ENCODE measurements around the gene SLC35F1.
"Not testable (repeated sequence)": the region's sequence is repeated elsewhere in the genome, so short reads cannot be mapped to it uniquely, and the experiment has no call there.

Gene SLC35F1

DNA sequence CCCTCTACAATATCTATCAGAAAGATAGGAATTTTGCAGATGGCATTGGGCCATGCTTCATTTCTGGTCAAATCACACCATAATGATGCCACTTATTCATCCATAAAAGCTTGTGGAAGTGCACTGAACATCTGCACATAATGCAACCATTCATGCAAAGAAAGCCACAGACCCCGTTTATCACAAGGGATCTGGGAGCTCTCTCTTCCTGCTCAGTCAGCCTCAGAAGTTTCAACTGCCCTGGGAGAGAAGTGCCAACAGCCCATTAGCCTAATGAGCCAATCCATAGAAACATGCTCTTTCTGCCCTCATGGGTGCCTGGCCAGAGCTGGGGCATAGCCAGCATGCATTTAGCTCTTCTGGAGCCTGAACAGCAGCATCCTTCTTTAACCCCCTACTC is 85.8 kb downstream of the SLC35F1 start:
- DNase-seq (ENCODE audit: low read depth), result no peak

DNA sequence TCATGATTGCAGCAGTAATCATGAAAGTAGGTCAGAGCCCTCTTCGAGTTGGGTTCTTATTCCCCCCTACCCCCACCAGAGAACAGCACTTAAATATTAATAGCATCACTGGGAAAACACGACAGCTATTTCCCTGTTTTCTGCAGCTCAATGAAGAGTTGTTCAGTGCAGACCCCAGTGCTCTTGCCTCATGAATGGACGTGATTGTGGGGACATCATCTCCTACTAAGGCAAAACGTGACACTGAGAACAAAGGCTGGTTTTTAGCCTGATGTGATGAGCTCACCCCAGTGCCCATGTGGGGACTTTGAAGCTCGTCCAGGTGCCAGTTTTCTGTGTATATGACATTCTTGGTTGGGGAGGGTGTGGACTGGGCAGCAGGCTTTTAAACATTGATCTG is 105.9 kb downstream of the SLC35F1 start:
- no peak for DNase-seq (ENCODE audit: low read depth)

DNA sequence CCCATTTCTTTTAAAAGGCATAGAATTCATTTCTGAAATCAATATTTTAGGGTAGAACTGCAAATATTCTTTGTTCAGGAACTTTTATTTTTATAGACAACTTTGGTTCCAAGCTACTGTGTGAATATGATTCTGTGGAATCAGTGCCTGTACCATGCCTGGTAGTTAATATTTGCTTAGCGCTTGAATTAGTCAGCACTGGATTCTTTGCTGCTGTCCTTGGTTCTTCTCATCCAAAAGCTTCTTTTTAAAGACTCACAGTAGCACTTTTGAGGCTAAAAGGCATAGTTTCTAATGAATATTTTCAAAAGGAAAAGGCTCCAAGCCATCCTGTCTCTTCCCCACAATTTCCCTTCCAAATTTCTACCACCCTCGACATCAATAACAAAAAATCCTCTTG is 109.5 kb downstream of the SLC35F1 start:
- no peak for DNase-seq (ENCODE audit: low read depth)

DNA sequence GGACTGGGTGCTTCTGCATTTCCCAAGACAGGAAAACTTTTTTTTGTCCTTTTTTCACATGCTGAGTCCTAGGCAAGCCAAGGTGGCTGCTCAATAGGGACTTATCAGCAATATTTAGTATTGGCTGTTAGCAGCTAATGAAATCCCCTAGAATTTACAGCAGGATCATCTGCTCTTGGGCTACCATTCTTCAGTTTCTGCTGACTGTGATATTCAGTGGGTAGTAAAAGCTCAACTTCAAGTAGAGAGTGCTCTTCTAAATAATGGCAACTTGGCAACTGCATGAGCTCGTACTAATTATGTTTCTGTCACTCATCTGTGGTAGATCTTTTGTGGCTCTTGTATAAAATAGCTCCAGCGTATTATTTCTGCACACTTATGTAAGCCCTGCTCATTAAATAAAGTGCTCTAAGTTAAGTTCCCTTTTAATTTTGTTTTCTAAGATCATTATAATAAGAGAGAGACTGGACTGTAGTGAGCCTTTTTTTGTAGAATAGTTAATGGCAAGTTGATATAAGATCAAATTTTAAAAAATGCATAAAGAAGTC is 110.3 kb downstream of the SLC35F1 start:
- DNase-seq (ENCODE audit: low read depth), result no peak

DNA sequence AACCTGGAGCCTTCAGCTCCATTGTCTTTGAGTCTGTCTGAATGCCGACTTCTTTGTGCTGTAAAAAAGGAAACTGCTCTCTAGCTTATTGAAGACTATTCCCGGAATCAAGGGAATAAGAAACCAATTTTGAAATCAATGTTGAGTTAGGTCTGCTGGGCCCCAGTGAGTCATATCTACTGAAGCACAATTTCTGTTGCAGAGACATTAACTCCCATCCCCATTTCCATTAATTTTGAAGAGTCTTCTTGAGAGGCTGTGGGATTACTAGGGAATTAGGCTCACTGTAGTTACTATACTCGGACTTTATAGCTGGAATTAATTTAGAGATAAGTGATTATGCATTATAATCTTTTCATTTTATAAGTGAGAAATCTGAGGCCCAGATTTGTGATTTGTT is 116.7 kb downstream of the SLC35F1 start:
- DNase-seq (ENCODE audit: low read depth), result no peak

DNA sequence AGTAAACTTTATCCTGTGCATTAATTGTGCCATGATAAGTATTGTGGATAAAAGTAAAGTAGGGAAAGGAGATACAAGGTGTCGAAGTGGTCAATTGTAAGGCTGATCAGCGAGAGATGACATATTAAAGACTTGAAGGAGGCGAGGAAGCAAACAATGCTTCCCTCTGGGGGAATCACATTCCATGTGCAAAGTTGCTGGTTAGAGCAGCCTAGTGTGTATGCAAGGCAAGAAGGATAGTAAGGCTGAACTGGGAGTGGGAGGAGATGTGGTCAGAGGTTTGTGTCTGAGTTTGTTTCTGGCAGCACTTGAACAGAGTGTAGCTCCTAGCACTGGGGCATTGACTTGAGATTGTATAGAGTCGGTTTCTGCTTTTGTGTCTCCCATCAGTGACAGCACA is 122.9 kb downstream of the SLC35F1 start:
- no peak for DNase-seq (ENCODE audit: low read depth)

DNA sequence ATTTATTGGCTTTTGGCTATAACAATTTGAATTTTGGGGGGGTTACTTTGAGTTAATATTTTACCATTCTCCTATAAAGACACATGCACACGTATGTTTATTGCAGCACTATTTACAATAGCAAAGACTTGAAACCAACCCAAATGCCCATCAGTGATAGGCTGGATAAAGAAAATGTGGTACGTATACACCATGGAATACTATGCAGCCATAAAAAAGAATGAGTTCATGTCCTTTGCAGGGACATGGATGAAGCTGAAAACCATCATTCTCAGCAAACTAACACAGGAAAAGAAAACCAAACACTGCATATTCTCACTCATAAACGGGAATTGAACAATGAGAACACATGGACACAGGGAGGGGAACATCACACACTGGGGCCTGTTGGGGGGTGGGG is 130.4 kb downstream of the SLC35F1 start:
- not testable (repeated sequence) for DNase-seq (ENCODE audit: low read depth)

DNA sequence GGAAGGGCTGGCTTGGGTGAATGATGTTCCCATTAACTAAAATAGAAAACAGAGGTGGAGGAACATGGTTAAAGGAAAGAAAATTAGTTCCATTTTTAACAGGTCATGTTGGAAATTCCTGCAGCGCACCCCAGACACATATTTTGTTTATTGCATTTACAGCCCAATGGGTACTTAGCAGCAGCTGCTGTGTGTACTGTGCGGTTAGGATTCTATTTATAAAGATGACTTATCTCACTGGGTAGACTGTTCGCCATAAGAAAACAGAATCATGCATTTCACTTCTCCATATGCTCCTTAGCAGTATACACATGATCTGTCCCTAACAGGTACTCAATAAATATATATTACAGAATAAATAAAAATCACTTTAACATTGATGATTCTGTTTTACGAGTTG is 135.8 kb downstream of the SLC35F1 start:
- DNase-seq (ENCODE audit: low read depth), result no peak

DNA sequence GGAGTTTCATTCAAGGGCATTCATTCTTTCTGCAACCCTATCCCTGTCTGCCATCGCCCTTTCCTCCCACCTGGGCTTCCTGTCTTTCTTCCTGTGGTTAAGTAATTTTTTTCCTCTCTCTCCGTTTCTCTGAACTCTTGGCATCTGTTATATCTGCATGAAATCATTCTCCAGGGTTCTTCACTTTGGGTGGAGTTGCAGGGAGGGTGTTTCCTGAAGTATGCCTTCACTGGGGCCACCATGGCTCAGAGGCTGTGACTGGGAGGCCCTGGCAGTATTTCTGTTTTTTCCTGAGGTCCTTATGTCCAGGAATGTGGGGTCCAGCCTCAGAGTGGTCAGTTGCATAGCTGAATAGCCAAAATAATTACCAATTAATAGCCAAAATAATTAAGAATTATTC is 137.2 kb downstream of the SLC35F1 start:
- DNase-seq (ENCODE audit: low read depth), result no peak

DNA sequence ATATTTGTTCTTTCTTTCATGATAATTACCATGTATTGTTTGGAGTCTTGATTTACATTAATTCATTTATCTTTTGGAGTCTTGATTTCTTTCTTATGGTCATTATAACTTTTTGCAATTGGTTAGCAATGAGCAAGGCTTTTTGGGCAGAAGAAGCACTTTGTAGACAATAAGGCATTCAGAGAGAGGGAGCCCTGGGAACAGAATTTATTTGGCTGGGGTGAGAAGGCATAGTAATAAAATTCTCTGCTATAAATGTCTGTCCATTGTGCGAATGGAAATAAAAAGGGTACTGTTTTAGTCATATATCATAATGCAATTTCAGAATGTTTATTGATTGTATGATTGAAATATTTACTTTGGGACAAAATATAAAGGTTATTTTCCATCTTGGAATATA is 147.0 kb downstream of the SLC35F1 start:
- no peak for DNase-seq (ENCODE audit: low read depth)

DNA sequence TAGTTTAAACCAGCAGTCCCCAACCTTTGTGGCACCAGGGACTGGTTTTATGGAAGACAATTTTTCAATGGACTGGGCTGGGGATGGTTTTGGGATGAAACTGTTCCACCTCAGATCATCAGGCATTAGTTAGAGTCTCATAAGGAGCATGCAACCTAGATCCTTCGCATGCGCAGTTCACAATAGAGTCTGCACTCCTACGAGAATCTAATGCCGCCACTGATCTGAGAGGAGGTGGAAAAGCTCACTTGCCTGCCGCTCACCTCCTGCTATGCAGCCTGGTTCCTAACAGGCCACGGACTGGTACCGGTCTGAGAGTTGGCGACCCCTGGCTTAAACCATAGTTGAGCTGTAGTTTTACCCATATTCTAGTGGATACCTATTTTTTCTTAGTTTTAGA is 154.6 kb downstream of the SLC35F1 start:
- DNase-seq (ENCODE audit: low read depth), result no peak

DNA sequence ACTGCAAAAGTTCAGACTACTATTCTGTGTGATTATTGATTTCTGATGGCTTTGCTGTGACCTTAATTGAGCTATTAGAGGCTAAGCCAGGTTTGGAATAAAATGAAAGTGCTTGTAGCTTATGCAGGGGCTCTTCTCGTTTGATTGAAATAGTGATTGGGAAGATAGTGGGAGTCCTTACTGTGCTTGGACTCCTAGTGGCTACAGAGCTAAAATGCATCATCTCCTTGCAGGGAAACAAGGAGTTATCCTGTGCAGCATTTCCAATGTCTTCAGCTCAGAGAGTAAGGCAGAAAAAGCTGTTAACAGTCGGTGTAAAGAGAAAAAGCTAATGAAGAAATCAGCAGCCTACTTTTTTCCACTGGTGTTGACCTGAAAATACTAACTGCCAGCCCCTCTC is 173.5 kb downstream of the SLC35F1 start:
- no peak for DNase-seq (ENCODE audit: low read depth)

DNA sequence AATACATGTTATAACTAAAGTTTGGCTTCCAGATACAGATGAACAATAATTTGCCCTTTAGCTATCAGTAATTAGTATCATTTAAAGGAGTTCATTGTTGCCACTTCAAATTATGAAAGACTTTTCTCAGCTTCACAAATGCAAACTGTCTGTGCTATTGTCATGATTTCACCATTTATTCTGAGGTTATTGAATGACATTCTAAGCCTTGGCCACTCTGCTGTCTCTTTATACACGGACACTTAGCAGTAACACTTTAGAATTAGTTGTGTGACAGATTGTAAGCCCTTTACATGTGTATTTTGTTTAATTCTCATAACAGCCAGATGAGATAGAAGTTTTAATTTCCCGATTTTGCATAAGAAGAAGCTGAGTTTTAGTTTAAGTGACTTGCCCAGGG is 176.6 kb downstream of the SLC35F1 start:
- no peak for DNase-seq (ENCODE audit: low read depth)

DNA sequence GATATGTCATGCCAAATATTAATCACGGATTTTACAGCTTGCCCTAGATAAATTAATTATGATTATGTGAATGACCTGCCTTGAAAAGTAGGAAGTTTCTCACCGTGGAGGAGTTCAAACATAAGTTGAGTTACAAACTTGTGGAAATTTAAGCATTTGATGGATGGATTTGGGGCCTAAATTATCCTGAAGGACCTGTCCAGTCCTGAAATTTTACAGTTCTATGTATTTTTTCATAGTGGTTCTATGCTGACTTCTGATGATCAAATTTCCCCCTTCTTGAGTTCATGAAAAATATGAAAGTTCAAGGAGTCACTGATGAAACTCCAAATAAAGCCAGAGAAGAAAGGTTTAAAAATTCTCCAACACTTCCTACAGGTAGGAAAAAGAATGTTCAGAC is 178.6 kb downstream of the SLC35F1 start:
- DNase-seq (ENCODE audit: low read depth), result no peak

DNA sequence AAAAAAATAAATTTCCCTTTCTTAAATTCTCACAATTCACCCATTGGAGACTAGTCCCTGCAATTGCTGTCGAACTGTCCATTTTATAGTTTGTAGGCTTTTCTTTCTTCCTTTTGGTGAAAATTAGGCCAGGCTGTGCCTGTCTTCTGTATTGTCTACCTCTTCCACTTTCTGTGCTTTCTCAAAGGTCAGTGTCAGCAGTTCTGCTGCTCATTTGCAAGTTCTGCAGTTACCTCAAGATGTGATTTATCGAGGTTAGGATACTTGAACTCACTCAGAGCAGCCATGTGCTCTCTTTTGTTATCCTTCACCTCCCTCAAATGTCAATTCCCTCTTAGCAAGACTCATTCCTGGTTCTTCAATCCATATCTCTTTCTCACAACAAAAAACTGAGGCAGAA is 179.1 kb downstream of the SLC35F1 start:
- DNase-seq (ENCODE audit: low read depth), result no peak

DNA sequence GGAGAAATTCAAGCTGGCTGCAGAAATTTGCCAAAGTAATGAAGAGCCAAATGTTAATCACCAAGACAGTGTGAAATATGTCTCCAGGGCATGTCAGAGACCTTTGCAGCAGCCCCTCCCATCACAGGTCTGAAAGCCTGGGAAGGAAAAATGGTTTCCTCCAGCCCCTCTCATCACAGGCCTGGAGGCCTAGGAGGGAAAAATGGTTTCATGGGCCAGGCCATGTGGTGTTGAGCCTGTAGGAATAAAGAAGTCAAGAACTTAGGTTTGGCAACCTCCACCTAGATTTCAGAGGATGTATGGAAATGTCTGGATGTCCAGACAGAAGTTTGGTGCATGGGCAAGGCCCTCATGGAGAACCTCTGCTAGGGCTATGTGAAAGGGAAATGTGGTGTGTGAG is 185.0 kb downstream of the SLC35F1 start:
- DNase-seq (ENCODE audit: low read depth), result no peak

DNA sequence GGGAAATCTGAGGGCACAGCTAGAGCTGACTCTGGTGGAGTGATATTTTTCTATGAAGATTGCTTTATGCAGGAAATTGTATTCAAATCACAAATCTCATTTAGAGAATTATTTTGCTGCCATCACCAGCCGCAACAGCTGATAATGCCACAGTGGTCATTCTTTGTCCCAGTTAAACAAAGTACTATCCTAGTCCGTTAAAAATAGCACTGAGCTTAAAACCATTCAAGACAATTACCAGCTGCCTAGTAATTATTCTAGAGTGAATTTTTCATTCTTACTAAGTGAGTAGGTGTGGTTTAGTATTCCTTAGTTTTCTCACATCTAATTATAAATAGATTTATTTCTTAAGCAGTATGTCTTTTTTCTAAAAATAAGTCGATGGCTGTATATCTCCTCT is 190.5 kb downstream of the SLC35F1 start:
- no peak for DNase-seq (ENCODE audit: low read depth)

DNA sequence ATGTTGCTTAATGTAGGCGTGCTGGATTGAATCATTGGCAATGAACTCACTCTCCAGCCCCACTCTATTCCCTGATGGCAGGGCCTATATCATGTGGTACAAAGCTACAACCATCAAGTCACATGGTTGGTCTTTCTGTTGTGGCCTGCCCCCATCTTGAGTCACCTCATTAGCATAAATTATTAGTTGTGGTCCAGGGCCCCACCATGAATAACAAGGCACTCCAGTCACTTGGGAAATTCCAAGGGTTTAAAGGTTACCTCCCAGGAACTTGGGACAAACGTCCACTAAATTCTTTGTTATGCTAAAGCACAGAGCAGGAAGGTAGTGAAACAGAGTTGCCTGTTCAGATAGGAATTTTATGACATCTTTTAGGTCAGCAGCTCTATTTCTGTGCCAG is 193.7 kb downstream of the SLC35F1 start:
- no peak for DNase-seq (ENCODE audit: low read depth)

DNA sequence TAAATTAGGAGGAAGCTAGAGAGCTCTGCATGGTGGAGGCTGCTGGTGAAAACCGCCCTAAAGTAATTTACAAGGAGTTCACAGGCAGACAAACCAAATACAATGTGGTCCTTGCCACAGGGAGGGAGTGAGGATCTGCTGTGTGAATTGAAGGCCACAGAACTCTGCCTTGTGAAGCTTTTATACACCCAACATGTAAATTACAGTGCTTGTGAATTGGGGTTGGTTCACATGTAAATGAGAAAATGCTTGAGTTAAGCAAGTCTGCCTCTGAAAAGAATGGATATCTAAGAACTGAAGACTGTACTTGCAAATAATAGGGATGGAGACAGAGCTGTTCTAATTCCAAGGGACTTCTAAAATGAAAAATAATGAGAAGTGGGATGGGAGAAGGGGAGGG is 194.2 kb downstream of the SLC35F1 start:
- DNase-seq (ENCODE audit: low read depth), result no peak

DNA sequence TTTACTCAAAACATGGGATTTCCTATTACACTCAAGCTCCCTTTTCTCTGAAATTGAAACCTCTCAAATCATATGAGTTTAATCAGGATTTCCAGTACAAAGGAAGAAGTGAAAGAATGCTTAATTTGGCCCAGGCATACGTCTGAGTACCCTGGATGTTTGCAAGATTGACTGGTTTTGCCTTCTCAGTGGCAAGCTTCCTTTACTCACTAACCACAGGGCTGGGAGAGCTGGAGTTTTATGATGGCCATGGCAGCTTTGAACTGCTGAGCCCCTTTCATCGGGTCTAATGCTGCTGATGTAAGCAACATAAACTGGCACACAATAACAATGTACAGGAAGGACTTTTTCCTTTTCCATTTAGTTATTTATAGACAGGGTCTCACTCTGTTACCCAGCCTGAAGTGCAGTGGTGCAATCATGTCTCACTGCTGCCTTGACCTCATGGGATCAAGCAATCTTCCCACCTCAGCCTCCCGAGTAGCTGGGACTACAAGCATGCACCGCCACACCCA is 194.8 kb downstream of the SLC35F1 start:
- DNase-seq (ENCODE audit: low read depth), result no peak

DNA sequence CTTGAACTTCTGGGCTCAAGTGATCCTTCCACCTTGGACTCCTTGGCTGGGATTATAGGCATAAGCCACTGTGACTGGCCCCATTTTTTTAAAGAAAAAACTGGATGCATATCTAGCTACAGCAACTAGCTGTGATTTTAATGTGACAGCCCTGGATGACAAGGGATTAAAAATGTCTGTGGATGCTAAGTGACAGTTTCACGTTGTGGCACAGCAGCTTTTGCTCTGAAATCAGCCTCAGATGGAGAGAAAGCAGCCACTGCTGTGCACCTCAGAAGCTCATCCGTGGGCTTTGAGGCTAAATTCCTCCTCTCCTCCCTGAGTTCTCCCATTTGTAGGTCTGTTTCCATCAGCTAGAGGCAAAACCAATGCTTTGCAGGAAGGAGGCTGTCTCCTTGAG is 195.3 kb downstream of the SLC35F1 start:
- no peak for DNase-seq (ENCODE audit: low read depth)

DNA sequence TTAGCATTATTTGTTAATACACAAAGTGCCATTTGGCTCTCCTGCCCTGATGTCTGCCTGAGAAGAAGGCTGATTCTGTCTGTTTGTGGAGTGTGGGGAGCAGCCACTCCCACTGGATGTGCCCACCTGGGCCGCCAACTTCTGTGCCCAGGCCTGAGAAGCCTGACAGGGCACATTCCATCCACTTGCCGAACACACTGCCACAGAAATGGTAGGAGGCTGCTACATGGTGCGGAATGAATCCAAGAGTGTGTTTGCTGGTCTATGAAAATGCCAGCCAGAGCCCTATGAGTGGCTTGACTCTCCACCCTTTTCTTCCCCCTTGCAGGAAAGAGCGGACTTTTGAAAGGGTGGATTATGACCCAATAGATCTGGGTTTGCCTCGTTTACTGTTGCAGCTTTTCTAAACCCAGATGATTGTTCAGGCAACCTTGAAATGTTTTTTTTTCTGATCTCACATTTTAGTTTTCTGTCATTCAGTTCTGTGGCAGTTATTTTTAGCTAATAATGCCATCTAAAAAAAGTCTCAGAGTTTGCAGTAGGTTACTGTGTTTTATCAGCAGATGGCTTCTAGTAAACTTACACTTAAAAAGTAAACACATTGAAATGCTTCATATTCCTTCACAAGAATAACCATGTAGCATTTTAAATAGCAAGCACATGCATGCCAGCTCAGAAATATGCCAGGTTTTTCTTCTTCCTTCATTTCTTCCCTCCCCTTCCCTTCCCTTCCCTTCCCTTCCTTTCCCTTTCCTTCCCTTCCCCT is 196.5 kb downstream of the SLC35F1 start:
- no peak for DNase-seq (ENCODE audit: low read depth)

DNA sequence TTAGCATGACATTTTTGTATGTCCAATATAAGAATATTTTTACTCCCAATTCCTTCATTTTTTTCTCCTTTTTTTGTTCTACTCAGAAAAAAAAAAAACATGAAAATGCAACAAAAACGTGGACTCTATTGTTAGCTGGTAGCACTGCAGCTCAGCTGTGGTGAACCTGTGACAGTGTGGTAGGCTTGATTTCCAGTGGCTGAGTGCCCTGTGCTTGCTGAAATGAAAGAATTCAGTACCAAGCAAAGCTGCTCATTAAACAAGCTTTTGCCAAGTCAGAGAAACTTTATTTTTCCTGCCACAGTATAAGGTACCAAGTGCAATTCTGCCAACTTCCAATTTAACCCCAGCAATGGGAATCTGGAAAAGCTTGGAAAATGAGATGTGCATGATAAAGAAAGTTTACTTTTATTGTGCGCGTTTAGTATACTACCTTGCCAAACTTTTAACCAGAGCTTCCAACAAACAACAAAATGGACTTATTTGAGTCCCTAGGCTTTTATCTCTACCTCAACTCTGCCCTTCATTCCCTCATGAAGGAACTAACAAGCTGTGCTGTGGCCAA is 215.2 kb downstream of the SLC35F1 start:
- no peak for DNase-seq (ENCODE audit: low read depth)

DNA sequence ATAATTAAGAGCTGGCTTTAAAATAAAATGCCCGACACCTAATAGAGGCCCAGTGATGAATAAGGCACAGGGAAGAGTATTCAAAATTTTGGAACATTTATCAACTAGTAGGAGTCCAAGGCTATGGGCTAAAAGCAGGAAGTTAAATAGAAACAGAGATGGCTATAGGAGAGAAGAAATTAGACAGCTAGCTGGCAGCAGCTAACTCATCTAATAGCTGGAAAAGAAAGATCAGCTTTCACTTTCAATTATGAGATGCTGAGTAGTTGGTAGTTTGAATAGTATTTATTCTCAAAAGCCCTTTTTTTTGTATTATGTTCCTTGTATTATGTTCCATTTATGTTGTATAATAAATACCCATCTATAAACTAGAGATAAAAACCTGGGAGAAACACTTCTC is 215.7 kb downstream of the SLC35F1 start:
- no peak for DNase-seq (ENCODE audit: low read depth)

Data from stimulated activated CD8-positive, alpha-beta memory T cell treated with anti-CD3 and anti-CD28 coated beads, Interleukin-7, amount 100 ng/mL, for 24 hours (primary cell).